Activated CD4-positive, alpha-beta T cell treated with anti-CD3 and anti-CD28 coated beads for 36 hours (primary cell): Measurements from ENCODE around the gene ADAT3. TPM values are rescaled to one million over a fixed set of nuclear protein-coding genes. Genes with fewer than 3 reads are reported as not detected.

Source experiments
- ATAC-seq: fragments of 200-7000 bp; cut with Tn5 transposase; one replicate; pipeline ENCODE4 v1.10.0; 2021; ENCODE audit warnings: mild to moderate bottlenecking, moderate library complexity
- CTCF ChIA-PET: fragments of 350-600 bp; sonication (Branson Sonifier 250); formaldehyde crosslinking; loops from one replicate; lab custom pipeline; 2021; ENCODE audit warnings: antibody characterized with exemption; lab: Charles Lee
- POLR2A ChIA-PET: fragments of 350-600 bp; sonication (Branson Sonifier 250); formaldehyde crosslinking; loops from one replicate; lab custom pipeline; 2021; ENCODE audit warnings: antibody characterized with exemption, inconsistent platforms; lab: Charles Lee
- DNase-seq: peaks from one replicate; pipeline ENCODE4 v3.0.0-alpha.2; 2020
- H3K27ac Mint-ChIP-seq: one replicate; pipeline ENCODE4 v1.8.0; 2021; ENCODE audit warnings: mixed read lengths
- H3K27me3 Mint-ChIP-seq: one replicate; pipeline ENCODE4 v1.8.0; 2021; ENCODE audit warnings: mixed read lengths
- H3K36me3 Mint-ChIP-seq: one replicate; pipeline ENCODE4 v1.8.0; 2021; ENCODE audit warnings: low read depth, mixed read lengths
- H3K4me1 Mint-ChIP-seq: one replicate; pipeline ENCODE4 v1.8.0; 2021; ENCODE audit warnings: mixed read lengths
- H3K4me3 Mint-ChIP-seq: one replicate; pipeline ENCODE4 v1.8.0; 2021; ENCODE audit warnings: mild to moderate bottlenecking, moderate library complexity, mixed read lengths
- H3K9me3 Mint-ChIP-seq: one replicate; pipeline ENCODE4 v1.8.0; 2021; ENCODE audit warnings: low read depth, mixed read lengths
- intact Hi-C, 2 experiments: fragments of 100-400 bp; cut with DNase I in 1 of 2; cut with micrococcal nuclease in 1 of 2; formaldehyde crosslinking; loops; one replicate each; pipeline versions ENCODE4 v1.14.2 to v1.15.1; 2022 to 2024; cut with DNase I, micrococcal nuclease
- total RNA-seq, 2 experiments: library from RNA; stranded (reverse); gene quantifications; one replicate each; pipeline ENCODE4 v1.2.3, GENCODE V29; 2021

The ADAT3 gene
- total RNA-seq, 2 experiments from 2014 or later = 5.6 to 6.1 TPM

- ChIA-PET CTCF (no interaction called here), POLR2A (no interaction called here)
- Mint-ChIP-seq H3K36me3 (peaks cover 1% of the 10 kb centered on the region), H3K27ac (no peak overlapping the region), H3K27me3 (no peaks in the 10 kb centered on the region), H3K4me1 (peaks cover 2% of the 10 kb centered on the region), H3K4me3 (no peak overlapping the region), H3K9me3 (no peaks in the 10 kb centered on the region)
- DNase-seq (no peak), ATAC-seq (no peak)
- intact Hi-C loops = loop anchor here in 1 of 2 experiments (10.0 kb wide), 1 partner anchor 1505 kb away; no protein-coding TSS in a partner anchor
Observed at GRCh38 chr19:1959928-1960589, 54.9 kb downstream of the ADAT3 start.

- no peaks in the 10 kb centered on the region for H3K9me3 Mint-ChIP-seq
- POLR2A ChIA-PET = interaction anchor here (0.8 kb wide), 1 partner anchor 333 kb away, joined by 3 read pairs; no protein-coding TSS in a partner anchor
- H3K36me3 Mint-ChIP-seq = peaks cover 3% of the 10 kb centered on the region
- no peak overlapping the region for H3K4me3 Mint-ChIP-seq
- no peak overlapping the region for H3K27ac Mint-ChIP-seq
- CTCF ChIA-PET = interaction anchor here (0.7 kb wide), 1 partner anchor 30 kb away, joined by 3 read pairs; no protein-coding TSS in a partner anchor
- DNase-seq (no peak), ATAC-seq (no peak)
- intact Hi-C loops = no loop called here
- peaks cover 7% of the 10 kb centered on the region for H3K4me1 Mint-ChIP-seq
- no peaks in the 10 kb centered on the region for H3K27me3 Mint-ChIP-seq
Observed at GRCh38 chr19:1961000-1961883, 56.0 kb downstream of the ADAT3 start.

DNA sequence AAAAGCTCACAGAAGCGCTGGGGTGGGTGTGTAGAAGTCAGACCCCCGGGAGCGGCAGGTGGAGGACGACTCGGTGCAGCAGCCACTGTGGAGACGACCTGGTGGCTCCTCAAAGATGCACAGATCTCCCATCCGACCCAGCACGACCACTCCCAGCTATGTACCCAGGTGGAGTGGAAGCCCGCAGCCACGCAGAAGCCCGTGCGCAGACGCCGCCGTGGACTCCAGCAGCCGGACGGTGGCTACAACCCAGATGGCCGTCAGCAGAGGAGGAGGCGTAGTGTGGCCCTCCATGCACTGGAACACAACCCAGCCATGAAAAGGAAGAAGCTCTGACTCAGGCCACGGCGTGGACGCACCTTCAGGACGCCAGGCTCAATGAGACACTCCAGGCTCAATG is 57.5 kb downstream of the ADAT3 start:
- Mint-ChIP-seq H3K4me1 (peaks cover 15% of the 10 kb centered on the region), H3K36me3 (peaks cover 3% of the 10 kb centered on the region), H3K9me3 (no peaks in the 10 kb centered on the region), H3K27me3 (no peaks in the 10 kb centered on the region), H3K4me3 (no peak overlapping the region), H3K27ac (no peak overlapping the region)
- ChIA-PET CTCF (interaction anchor here (0.9 kb wide), 2 partner anchors 17 to 19 kb away, joined by 3 to 7 read pairs; no protein-coding TSS in a partner anchor), POLR2A (no interaction called here)
- no peak for ATAC-seq
- intact Hi-C loops = no loop called here
- no peak for DNase-seq

Other genes starting within 250 kb of the ADAT3 start
- gene ONECUT3, start 151.9 kb upstream of the ADAT3 start, total RNA-seq = not detected
- 1 to 10 TPM; 7.9 to 8.4 TPM for gene ATP8B3, start 93.1 kb upstream of the ADAT3 start, total RNA-seq
- 10 to 100 TPM; 39.3 to 49.8 TPM for gene REXO1, start 56.9 kb upstream of the ADAT3 start, total RNA-seq
- gene KLF16, start 41.8 kb upstream of the ADAT3 start, total RNA-seq = 10 to 100 TPM; 22.5 to 28.8 TPM
- 10 to 100 TPM; 84.5 to 88.5 TPM for gene ABHD17A, start 19.9 kb upstream of the ADAT3 start, total RNA-seq
- gene SCAMP4, start within 50 bp of the ADAT3 start, total RNA-seq = 10 to 100 TPM; 20.5 to 25.6 TPM
- 10 to 100 TPM; 56.0 to 78.1 TPM for gene CSNK1G2, start 35.8 kb downstream of the ADAT3 start, total RNA-seq
- 10 to 100 TPM; 46.7 to 61.8 TPM for gene BTBD2, start 110.3 kb downstream of the ADAT3 start, total RNA-seq
- 100 to 1,000 TPM; 139 to 155 TPM for gene MKNK2, start 145.8 kb downstream of the ADAT3 start, total RNA-seq
- gene MOB3A, start 190.9 kb downstream of the ADAT3 start, total RNA-seq = 100 to 1,000 TPM; 148 to 156 TPM
- 10 to 100 TPM; 15.2 to 16.6 TPM for gene IZUMO4, start 191.5 kb downstream of the ADAT3 start, total RNA-seq
- gene AP3D1, start 246.2 kb downstream of the ADAT3 start, total RNA-seq = 100 to 1,000 TPM in 1 of 2 experiments, 10 to 100 TPM in 1; 82.7 to 105 TPM